Sigmoid colon (tissue), 7 donors: ENCODE results near the gene BANK1. TPM values are rescaled to one million over a fixed set of nuclear protein-coding genes. Genes with fewer than 3 reads are reported as not detected.

Experiments
- DNase-seq: peaks from one replicate; pipeline ENCODE4 v3.0.0-alpha.2; 2019
- H3K27ac ChIP-seq, 4 donors: fragments of 200-600 bp; sonication (generic); one replicate each; pipeline ENCODE4 v1.5.1; 2016 to 2019; ENCODE audit warnings: mild to moderate bottlenecking in 1 of 4
- H3K27me3 ChIP-seq, 3 donors: fragments of 200-600 bp; sonication (generic); one replicate each; pipeline ENCODE4 v1.5.1; 2019; ENCODE audit warnings: mild to moderate bottlenecking in 1 of 3
- H3K36me3 ChIP-seq, 4 donors: fragments of 200-600 bp; sonication (generic); one replicate each; pipeline ENCODE4 v1.5.1; 2016 to 2019
- H3K4me1 ChIP-seq, 4 donors: fragments of 200-600 bp; sonication (generic); one replicate each; pipeline ENCODE4 v1.5.1; 2017 to 2019
- H3K4me3 ChIP-seq, 4 donors: fragments of 200-600 bp; sonication (generic); one replicate each; pipeline ENCODE4 v1.5.1; 2017 to 2019; ENCODE audit warnings: mild to moderate bottlenecking in 2 of 4, moderate library complexity in 1 of 4
- H3K9me3 ChIP-seq, 4 donors: fragments of 200-600 bp in 3 of 4; sonication (generic) in 3 of 4; one replicate each; pipeline versions ENCODE4 v1.5.1 to v1.6.1; 2013 to 2019
- CTCF ChIP-seq, 4 experiments: fragments of 450-650 bp in 3 of 4; fragments of 200-600 bp in 1 of 4; IDR thresholded peaks; one replicate each; pipeline ENCODE4 v1.5.1; 2016 to 2019; ENCODE audit warnings: antibody characterized with exemption in 4 of 4, mild to moderate bottlenecking in 3 of 4, moderate library complexity in 2 of 4
- EP300 ChIP-seq, 4 donors: sonication (generic); formaldehyde crosslinking; IDR thresholded peaks; one replicate each; pipeline ENCODE4 v1.6.1; 2017; ENCODE audit warnings: antibody characterized with exemption in 4 of 4
- POLR2A ChIP-seq, 2 donors: fragments of 450-650 bp; IDR thresholded peaks; one replicate each; pipeline ENCODE4 v1.6.1; 2016; ENCODE audit warnings: antibody characterized with exemption in 2 of 2, mild to moderate bottlenecking in 2 of 2, moderate library complexity in 2 of 2
- POLR2AphosphoS5 ChIP-seq, 4 donors: sonication (generic); formaldehyde crosslinking; IDR thresholded peaks; one replicate each; pipeline ENCODE4 v1.6.1; 2017; ENCODE audit warnings: antibody characterized with exemption in 4 of 4
- WGBS, 2 donors: extraction: QIAGEN DNeasy Blood & Tissue Kit; methylation state at CpG; one replicate each; pipeline ENCODE4 v1.1.7; 2013; 5-methylcytosine and 5-hydroxymethylcytosine counted together
- intact Hi-C: fragments of 100-400 bp; cut with DNase I; formaldehyde crosslinking; loops from one replicate; pipeline ENCODE4 v1.15.1; 2023
- polyA plus RNA-seq, 3 donors: library from polyadenylated mRNA; stranded (reverse); fragments of 200-250 nt; gene quantifications; one replicate each; pipeline ENCODE4 v1.2.3, GENCODE V29; 2013
- total RNA-seq, 4 donors: library from RNA; depleted of rRNA; stranded (reverse); fragments of >200 nt; gene quantifications; one replicate each; pipeline ENCODE4 v1.1.0, GENCODE V29; 2016
- donor health status: healthy with polysubstance abuse.
- donor health status: Bipolar disorder and iron deficiency.
- donor health status: healthy.

Gene BANK1
- total and polyA plus RNA-seq, 7 donors: 0.69 to 25.2 (median 1.2) TPM

- Histone ChIP-seq H3K4me3 (no peak overlapping the region), H3K36me3 (no peaks in the 10 kb centered on the region), H3K9me3 (no peaks in the 10 kb centered on the region), H3K4me1 (no peaks in the 10 kb centered on the region), H3K27ac (no peak overlapping the region), H3K27me3 (no peaks in the 10 kb centered on the region)
- 67 to 73% methylated on average over 1 of the region's 1 CpG for WGBS, 2 donors
- TF ChIP-seq CTCF (IDR thresholded peaks at IDR 0.05) (no peak), POLR2A (IDR thresholded peaks at IDR 0.05) (no peak), POLR2AphosphoS5 (IDR thresholded peaks at IDR 0.05) (no peak)
- no peak for DNase-seq
- intact Hi-C loops: no loop called here
Observed at GRCh38 chr4:102061133-102061532, 270.6 kb downstream of the BANK1 start.

GRCh38 chr4:102064747-102065442 lies 274.4 kb downstream of the BANK1 start:
- intact Hi-C loops: no loop called here
- Histone ChIP-seq H3K4me1 (no peaks in the 10 kb centered on the region), H3K27ac (no peak overlapping the region), H3K36me3 (no peaks in the 10 kb centered on the region), H3K9me3 (peaks cover 0 to 4% (median 0%) of the 10 kb centered on the region in 4 donors), H3K4me3 (no peak overlapping the region), H3K27me3 (no peaks in the 10 kb centered on the region)
- no peak for DNase-seq
- no peak for TF ChIP-seq POLR2AphosphoS5 (IDR thresholded peaks at IDR 0.05)
- TF ChIP-seq POLR2A (IDR thresholded peaks at IDR 0.05): no peak
- no peak for TF ChIP-seq EP300 (IDR thresholded peaks at IDR 0.05)
- TF ChIP-seq CTCF (IDR thresholded peaks at IDR 0.05): no peak

- Histone ChIP-seq H3K27ac (no peak overlapping the region), H3K9me3 (no peaks in the 10 kb centered on the region), H3K27me3 (no peaks in the 10 kb centered on the region), H3K36me3 (no peaks in the 10 kb centered on the region), H3K4me3 (no peak overlapping the region), H3K4me1 (no peaks in the 10 kb centered on the region)
- WGBS, 2 donors: 53 to 77% methylated on average over 1 of the region's 1 CpG
- DNase-seq: no peak
- intact Hi-C loops: no loop called here
- TF ChIP-seq POLR2A (IDR thresholded peaks at IDR 0.05) (no peak), EP300 (IDR thresholded peaks at IDR 0.05) (no peak), CTCF (IDR thresholded peaks at IDR 0.05) (no peak), POLR2AphosphoS5 (IDR thresholded peaks at IDR 0.05) (no peak)
Observed at GRCh38 chr4:102076622-102077021, 286.1 kb downstream of the BANK1 start.

GRCh38 chr4:102080184-102080583 lies 289.7 kb downstream of the BANK1 start:
- H3K27me3 ChIP-seq: no peaks in the 10 kb centered on the region
- 84 to 92% methylated on average over 2 of the region's 2 CpGs for WGBS, 2 donors
- TF ChIP-seq POLR2A (IDR thresholded peaks at IDR 0.05) (no peak), POLR2AphosphoS5 (IDR thresholded peaks at IDR 0.05) (no peak), EP300 (IDR thresholded peaks at IDR 0.05) (no peak), CTCF (IDR thresholded peaks at IDR 0.05) (no peak)

More at GRCh38 chr4:102080184-102080583, 289.7 kb downstream of the BANK1 start:
- no peak for DNase-seq
- H3K9me3 ChIP-seq: no peaks in the 10 kb centered on the region
- H3K4me3 ChIP-seq: no peak overlapping the region
- intact Hi-C loops: no loop called here
- H3K27ac ChIP-seq: no peak overlapping the region
- no peaks in the 10 kb centered on the region for H3K4me1 ChIP-seq
- H3K36me3 ChIP-seq: no peaks in the 10 kb centered on the region
